Right forelimb (tissue), 1 donor: ENCODE measurements around the gene SCUBE1.

Experiments
- DNase-seq: peaks from one replicate; pipeline ENCODE4 v3.0.0-alpha.2; 2018

Gene SCUBE1

DNA sequence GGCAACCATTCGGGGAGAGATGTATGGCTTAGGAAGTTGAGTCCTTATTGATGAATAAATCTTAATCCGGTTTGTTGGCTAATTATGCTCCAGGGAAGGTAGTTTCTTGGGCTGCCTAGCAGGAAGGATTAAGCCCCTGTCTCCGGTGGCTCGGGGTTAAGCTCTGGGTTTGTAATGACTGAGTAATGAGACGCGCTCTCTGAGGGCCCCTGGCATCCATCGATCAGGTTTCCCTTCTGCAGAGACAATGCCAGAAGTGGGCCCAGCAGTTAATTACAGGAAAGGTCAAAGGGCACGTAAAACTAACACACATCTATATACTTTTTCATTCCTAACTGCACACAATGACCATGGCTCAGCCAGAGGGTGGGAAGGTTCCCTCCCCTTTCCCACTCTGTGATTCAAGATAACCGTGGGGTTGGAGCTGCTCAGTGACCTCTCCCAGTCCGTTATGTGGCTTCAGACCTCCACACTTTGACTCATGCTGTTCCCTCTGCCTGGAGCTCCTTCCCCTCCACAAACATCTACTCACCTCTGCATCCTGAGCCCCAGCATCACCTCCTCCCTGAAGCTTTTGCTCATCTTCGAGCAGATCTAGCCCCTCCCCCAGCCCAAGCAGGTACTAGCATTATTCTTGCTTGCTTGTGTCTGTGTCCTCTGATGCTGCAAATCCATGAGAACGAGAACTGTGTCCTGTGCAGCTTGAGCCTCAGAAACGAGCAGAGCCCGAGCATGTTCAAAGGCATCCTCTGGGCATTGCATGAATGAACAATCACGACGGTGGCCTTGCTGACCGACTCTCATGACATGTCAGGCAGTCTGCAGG lies 16.6 kb downstream of the SCUBE1 start:
- DNase-seq = no peak

DNA sequence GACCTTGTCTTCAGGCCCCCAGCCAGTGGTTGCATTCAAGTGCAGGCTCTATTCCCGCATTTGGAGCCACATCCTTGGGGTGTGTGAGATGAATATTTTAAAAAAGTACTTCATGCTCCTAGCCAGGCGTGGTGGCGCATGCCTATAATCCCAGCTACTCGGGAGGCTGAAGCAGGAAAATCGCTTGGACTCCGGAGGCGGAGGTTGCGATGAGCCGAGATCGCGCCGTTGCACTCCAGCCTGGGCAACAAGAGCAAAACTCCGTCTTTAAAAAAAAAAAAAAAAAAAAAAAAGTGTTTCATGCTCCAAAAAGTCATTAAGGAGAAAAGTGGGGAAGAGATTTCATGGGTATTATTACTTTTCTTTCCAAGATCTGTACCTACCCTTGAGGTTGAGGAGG lies 18.0 kb downstream of the SCUBE1 start:
- no peak for DNase-seq

DNA sequence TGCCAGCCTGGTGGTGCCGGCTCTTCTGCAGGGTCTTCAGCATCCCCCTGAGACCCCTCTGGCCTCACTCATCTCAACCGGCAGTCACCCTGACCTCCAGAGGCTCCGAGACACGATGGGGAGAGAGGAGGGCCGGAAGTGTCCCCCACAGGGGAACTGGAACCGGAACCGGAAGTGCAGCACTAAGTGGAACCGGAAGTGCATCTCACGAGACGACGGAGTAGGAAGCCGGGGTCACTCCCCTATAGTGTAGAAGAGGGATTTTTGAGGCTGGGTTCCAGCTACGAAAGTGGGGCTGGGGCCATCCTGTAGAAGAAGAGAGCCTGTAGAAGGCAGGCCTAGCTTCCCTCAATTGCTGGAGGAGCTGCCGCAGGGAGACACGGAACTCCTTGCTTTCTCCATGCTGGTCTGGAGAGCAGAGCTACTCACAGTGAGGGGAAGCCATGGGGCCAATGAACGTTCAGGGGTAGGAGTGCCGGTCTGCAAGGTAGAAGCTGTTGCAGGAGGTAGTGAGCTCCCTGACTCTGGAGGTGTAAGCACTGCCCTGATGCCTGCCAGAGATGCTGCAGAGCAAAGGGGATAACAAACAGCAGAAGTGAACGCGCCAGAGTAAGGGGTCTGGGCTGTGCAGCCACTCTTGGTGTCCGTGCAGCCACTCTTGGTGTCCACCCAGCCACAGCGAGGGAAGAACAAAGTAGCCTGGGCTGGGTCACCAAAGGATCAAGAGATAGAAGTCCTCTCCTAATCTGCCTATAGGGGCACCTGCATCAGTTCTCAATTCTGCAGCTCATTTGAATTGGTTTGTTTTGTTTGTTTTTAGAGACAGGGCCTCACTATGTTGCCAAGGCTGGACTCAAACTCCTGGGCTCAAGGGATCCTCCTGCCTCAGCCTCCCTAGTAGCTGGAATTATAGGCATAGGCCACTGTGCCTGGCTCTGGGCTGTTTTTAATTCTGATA lies 21.9 kb downstream of the SCUBE1 start:
- no peak for DNase-seq

DNA sequence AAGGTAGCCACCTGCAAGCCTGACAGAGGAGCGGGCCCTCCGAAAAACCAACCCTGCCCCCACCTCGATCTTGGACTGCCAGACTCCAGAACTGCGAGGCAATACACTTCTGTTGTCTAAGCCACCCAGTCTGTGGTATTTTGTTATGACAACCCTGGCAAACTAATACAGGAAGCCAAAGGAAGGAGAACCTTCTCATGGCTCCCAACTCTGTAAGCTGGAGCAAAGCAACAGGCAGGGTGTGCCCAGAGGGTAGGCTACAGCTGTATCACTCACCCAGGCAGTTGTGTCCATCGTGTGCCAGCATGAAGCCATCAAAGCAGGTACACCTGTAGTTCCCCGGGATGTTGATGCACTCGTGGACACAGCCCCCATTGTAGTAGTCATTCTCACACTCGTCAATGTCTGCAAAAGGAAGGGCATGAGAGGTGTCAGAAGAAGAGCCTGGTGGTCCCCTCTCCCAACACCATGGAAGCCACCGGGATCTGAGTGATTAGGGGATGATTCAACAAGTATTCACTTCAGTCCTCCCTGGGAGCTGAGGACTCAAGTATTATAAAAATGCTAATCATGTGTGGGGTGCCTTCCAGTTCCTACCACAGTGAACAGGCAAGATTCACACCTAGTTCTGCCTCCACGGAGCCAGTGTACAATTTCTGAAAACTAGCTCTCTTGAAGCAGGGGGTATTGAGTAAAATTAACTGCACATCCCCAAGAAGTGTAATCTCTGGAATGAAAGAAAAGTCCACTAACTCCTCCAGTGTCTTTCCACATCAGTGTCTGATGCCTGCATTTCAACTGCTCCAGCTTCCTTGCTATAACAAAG lies 23.3 kb downstream of the SCUBE1 start:
- DNase-seq = no peak

DNA sequence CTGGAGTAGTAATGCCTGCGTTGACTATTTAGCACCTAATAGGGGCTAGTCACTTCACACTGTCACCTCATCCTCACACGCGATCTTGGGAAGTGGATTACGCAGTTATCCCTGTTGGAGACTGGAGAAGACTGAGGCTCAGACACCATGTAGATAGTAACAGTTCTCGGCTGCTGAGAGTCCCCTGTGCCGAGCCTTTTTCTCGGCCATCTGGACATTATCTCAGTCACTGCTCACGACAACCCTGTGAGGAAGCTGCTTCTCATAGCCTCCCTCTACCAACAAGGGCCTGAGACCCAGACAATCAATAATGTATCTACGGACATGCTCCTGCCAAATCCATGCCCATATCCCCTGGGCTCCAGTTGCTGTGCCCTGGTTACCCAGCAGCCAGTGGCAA lies 25.9 kb downstream of the SCUBE1 start:
- no peak for DNase-seq

DNA sequence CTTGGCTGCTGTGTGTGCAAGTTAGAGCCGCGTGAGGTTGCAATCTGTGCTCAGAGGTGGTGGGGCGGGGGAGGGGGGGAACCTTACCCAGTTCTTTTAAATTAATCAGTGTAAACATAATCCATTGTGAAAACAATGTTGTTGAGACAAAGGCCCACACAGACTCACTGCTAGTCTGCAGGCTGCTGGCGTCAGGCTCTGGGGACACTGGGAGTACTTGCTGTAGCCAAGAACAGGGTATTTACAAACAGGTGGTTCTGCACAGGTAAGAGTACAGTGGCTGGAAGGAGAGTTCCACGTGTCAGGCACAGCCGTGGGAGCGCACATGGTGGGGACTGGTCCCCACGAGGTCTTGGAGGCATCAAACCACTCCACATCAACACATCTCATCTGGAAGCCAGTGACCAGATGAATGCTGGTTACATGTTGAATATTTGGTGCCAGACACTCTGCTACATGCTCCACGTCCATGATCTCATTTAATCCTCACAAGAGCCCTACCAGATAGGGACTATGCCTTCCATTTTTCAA lies 27.4 kb downstream of the SCUBE1 start:
- DNase-seq = no peak

DNA sequence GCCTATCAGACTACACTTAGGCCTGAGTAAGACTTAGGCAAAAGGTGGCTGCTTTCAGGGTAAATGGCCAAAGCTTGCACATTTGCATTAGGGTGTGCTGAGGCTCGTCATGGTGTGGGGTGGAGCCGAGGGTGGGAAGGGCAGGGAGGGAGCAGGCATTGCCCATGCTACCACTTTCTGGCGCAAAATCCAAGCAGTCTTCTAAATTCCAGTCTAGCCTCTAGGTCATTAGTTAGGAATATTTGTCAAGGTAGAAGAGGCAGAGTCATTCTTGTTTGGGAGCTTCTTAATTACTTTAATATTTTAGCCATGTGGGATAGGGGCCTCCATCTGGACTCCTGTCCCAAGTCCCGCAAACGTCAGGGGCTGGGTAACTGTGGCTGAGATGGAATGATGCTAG lies 28.6 kb downstream of the SCUBE1 start:
- DNase-seq = no peak

DNA sequence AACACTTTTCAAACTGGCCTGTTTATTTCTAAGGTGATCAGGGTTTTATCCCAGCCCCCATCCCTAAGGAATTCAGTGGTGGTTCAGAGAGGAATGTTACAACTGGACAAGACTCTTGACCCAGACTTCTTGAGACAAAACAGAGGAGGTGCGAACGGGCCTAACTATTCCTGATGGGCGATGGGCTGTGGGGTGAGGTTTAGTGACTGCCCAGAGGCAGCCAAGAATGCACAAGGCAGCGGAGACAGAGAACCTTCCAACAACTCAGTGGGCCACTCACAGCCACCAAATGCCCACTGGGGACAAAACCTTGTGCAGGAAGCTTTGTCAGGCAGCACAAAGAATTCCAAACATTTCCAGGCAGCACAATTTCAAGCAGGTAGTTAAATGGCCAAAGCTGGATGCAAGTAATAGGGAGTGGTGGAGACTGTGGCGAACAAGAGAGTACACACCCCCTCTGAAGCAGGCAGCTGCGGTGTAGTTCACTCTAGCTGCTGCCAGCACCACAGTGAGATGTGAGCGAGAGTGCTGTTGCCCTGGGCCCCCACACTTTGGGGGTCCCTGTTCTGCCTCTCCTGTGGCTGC lies 29.2 kb downstream of the SCUBE1 start:
- DNase-seq = no peak

DNA sequence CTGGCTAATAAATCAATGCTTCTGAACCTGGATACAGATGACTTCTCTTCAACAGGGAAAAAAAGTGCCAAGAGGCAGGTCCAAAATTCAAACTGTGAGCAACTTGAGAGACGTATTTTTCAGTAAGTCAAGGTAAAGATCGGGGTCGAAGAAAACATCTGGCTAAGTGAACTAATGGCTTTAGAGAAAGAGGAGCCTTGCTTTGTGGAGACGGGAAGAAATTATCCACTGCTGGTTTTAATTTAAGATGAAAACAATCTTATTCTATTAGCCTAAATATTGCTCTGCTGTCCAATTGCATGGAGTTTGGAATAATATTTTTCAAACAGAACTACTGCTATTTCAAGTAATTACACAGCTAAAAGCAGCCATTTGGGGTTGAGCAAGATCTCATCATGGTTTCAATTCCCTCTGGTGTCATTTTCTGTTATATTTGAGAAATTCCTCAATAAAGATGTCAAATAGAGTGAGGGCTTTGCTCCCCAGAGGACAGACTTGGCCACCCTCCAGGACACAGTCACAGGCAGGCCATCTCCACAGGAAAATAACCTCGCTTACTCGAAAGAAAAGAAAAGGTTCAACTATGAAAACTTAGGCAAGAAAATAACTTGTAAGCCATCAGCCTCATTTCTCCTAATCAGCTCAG lies 29.8 kb downstream of the SCUBE1 start:
- no peak for DNase-seq

DNA sequence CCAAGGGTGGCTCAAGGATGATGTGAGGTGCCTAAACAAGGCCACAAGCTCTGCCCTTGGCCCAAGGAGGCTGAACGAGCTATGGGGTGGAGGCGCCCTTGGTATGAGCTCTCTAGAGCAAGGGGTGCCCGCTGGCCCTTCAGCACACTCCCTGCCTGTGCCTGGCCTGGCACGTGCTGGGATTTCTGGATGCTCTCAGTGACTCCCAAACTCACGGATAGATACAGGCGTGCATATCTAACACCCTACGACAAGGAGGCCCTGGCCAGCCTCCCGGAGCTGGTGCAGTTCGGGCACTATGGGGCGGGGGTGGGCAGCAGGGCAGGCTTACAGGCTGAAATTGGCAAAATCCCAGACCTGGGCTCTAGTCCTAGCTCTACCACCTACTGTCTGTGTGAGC lies 30.6 kb downstream of the SCUBE1 start:
- no peak for DNase-seq

DNA sequence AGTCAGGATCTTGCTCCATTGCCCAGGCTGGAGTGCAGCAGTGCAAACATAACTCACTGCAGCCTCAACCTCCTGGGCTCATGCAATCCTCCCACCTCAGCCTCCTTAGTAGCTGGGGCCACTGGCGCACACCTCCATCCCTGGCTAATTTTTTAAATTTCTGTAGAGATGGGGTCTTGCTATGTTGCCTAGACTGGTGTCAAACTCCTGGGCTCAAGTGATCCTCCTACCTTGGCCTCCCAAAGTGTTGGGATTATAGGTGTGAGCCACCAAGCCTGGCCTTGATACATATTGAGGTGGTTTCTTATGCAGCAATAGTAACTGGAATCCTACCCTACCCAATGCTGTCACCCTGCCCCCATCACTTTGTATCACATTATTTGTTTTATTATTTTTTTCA lies 32.4 kb downstream of the SCUBE1 start:
- DNase-seq = no peak

DNA sequence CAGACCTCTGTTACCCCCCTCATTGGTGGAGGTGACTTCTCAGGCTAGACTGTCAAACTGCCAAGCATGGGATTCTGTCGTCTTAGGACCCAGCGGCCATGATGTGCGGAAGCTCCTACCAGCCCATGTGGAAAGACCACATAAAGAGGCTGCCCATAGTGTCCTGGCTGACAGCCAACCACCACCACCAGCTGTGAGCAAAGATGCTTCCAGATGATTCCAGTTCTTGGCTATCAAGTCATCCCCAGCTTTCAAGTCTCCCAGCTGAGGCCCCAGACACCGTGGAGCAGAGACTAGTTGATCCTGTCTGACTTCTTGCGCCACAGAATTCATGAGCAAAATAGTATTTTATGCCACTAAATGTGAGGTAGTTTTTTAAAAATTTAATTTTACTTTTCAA lies 32.9 kb downstream of the SCUBE1 start:
- DNase-seq = no peak

DNA sequence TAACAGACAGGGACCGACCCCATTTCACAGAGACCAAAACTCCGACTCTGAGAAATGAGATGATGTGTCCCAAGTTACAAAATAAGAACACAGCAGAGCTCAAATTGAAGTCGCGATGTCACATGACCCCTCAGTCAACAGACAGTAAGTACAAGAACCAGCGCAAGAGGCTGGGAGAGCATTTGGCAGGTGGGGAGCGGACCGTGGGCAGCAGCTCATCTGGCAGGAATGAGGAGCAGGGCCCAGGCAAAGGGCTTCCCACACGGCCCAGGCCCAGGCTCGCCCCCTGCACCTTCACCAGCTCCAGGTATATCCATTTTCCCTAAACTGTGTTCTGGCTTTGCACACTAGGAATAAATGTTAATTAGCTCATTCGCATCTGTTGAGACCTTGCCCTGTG lies 34.3 kb downstream of the SCUBE1 start:
- no peak for DNase-seq

DNA sequence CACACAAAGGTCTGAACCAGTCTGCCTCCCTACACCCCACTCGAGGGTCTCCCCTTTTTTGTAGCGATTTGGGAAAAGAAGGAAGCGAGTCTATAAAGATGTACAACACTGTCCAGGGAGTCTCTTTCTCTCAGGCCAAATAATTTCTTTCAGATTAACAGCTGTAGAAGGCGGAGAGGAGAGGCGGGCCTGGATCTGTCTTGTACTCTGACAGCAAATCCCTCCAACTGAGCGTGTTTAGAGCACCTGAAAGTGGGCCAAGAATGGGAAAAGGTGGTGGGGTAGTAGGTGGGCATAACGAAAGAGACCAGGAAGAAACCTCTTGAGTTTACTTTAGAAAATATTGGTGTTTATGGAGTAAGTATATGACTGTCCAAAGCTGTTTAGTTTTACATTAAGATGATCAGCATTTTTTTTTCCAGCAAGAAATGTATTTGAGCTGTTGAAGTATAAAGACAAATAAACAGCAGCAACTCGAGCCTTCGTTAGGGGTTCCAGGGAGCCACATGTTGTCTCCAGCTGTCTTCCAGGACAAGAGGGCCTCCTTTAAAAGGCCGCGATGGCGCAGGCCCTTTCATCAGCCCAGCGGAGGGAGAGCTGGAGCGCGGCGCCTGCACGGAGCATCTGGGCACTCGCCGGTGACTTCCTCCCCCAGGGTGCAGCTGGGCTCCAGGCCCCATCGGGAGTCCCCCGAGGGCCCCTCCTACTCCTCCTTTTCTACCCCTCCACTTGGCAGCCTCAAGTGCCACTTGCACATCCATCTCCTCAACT lies 34.9 kb downstream of the SCUBE1 start:
- no peak for DNase-seq

DNA sequence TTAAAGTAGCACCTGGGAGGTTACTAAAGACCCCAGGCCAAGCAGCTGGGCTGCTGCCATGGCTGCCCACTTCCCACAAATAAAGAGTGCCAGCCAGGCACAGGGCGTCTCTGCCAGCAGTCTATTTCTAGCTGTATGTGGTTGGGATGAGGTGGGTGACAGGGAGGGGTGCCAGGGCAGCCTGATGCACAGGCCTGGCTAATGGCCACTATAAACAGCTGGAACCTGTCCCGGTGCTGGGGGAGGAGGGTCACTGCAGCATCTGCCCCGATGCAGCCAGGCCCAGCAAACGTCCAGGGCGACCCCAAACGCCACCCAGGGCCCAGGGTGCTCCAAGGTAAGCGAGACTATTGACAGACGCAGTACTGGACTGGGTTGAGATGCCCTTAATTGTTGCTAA lies 37.4 kb downstream of the SCUBE1 start:
- no peak for DNase-seq

DNA sequence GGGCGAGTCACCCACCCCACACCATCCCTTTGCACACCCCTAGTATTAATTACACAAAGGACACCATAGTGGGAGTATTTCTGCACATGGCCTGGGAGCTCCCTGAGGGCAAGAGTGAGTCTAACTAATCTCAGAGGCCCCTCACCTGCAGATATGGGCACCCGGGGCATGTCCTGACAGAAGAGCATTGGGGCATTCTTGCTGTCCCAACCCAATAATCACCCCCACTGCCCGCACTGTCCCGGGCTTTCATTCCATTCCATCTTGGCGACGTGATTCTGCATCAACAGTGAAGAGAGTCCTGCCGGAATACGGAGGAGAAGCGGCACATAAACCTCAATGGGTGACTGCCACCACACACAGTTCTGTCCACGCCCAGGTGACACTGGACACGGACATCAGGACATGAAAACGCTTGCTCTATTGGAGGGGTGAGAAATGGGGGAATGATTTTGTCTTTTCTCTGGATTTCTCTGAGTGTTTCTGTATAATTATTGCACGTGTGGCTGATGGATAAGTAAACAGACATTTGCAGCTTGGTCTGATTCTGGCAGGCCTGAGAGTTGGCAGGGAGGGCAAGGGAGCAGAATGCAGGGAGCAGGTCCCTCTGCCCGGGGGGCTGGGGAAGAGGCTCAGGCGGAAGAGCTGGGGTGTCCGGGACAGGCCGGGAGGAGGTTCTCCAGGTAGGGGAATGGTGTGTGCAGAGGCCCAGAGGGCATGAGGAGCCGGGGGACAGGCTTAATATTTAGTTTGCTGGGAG lies 38.2 kb downstream of the SCUBE1 start:
- no peak for DNase-seq

DNA sequence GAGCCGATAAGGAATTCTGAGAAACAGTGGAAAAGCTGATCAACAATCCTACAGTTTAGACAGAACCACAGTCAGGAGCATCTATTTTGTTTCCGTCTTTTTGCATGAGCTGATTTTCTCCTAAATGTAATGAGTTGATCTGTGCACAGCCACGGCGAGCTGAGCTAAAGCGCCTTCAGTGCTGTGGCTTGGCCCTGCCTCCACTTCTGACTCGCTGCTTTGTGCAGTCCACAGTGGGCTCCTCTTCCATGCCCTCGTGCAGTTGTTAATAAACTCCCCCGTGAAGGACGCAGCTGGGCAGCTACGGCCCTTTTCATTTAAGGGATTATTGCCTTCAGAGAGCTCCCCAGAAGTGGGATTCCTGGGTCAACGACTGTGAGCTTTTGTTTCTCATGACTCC lies 39.4 kb downstream of the SCUBE1 start:
- DNase-seq = no peak

DNA sequence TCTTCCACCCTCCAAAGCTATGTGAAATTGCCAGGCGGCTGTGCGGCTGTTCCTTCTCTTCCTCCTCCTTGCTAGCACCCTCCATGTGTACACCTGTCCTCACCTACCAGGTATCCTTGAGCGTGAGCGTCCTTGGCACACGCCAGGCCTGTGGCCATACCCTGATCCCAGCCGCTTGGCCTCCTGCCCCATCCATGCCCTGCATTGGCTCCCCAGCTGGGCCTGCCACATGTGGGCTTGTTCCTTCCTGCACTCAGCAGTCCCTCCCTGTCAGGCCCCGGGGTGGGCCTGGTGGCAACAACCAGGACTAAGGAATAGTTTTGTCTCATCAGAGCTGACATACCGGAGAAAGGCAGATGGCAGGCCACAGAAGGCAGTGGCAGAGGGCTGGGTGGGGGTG lies 40.0 kb downstream of the SCUBE1 start:
- no peak for DNase-seq

DNA sequence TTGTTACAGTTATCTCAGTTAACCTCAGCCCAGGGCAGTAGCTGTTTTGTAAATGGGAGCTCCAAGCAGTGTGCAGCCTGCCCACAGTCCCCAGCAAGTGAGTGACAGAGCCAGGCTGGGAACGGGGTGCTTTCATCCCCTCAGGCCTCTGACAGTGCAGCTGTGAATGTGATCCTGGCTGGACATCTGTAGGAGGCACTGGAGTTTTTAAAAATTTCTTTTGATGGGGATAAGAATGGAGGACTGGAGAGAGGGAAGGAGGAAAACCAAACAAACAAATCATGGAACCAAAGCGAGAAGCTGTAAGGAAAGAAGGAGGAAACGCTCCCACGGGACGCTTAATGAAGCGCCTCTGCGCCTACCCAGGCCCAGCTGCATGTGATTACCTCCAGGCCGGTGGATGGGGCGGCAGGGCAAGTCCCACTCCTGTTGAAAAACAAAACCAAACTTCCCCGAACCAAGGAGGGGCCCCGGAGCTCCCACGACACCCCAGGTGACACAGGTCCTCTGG lies 40.6 kb downstream of the SCUBE1 start:
- DNase-seq = no peak

DNA sequence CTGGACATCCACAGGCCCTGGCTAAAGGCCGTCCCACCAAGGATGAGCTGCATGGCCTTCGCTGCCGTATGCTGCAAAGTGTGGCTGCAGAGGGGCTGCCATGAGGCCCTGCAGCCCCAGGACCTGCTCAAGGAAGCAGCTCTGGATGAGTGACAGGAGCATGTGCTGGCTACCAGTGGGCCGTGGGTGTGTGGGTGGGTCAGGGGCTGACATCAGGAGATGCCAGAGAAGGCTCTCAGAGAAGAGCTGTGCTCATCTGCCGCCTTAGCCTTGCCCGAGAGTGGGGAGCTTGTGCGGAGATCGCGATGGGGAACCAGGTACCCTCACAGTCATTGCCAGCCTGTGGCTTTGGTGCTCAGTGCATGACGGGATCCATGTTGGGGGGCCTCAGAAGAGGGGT lies 41.3 kb downstream of the SCUBE1 start:
- DNase-seq = no peak
